Keratinocyte (primary cell): Measurements from ENCODE around the gene APCDD1. TPM values are rescaled to one million over a fixed set of nuclear protein-coding genes. Genes with fewer than 3 reads are reported as not detected.
"Not testable (repeated sequence)": the region's sequence is repeated elsewhere in the genome, so short reads cannot be mapped to it uniquely, and the experiment has no call there.

Source experiments
- DNase-seq: peaks from one replicate; pipeline ENCODE4 v3.0.0-alpha.2; 2011; ENCODE audit warnings: low read depth, missing footprints, low spot score
- FAIRE-seq: peaks from 2 replicates; lab custom pipeline; 2011; peaks lifted over from hg19 to GRCh38; lab: Jason Lieb, UNC
- H2AFZ ChIP-seq: 2 replicates; pipeline ENCODE4 v1.6.0; 2012; ENCODE audit warnings: low read length, control low read depth, inconsistent platforms; ENCODE audit not compliant: control insufficient read depth
- H3K27ac ChIP-seq: 2 replicates; pipeline ENCODE4 v1.5.1; 2011; ENCODE audit warnings: low read length; ENCODE audit not compliant: control insufficient read depth, insufficient read depth
- H3K27me3 ChIP-seq: 3 replicates; pipeline ENCODE4 v1.6.0; 2011; ENCODE audit warnings: low read length; ENCODE audit not compliant: control insufficient read depth, insufficient read depth; ENCODE audit errors: extremely low read depth
- H3K36me3 ChIP-seq, 2 experiments: 2 replicates in 1 of 2; 3 replicates in 1 of 2; pipeline ENCODE4 v1.5.1; 2011; ENCODE audit warnings: low read length in 2 of 2, mild to moderate bottlenecking in 1 of 2; ENCODE audit not compliant: control insufficient read depth in 2 of 2, insufficient read depth in 2 of 2; ENCODE audit errors: extremely low read depth in 1 of 2
- H3K4me1 ChIP-seq: 3 replicates; pipeline ENCODE4 v1.5.1; 2011; ENCODE audit warnings: low read length; ENCODE audit not compliant: control insufficient read depth, insufficient read depth; ENCODE audit errors: extremely low read depth
- H3K4me2 ChIP-seq: 3 replicates; pipeline ENCODE4 v1.6.0; 2011; ENCODE audit warnings: low read depth, low read length; ENCODE audit not compliant: control insufficient read depth, insufficient read depth; ENCODE audit errors: extremely low read depth
- H3K4me3 ChIP-seq, 3 experiments: fragments of 200-600 bp in 1 of 3; sonication (generic) in 1 of 3; 2 replicates in 2 of 3; 3 replicates in 1 of 3; pipeline ENCODE4 v1.5.1; 2011 to 2016; ENCODE audit warnings: low read length in 3 of 3, mild to moderate bottlenecking in 3 of 3, control low read depth in 2 of 3, inconsistent platforms in 1 of 3, low read depth in 1 of 3, mixed read lengths in 1 of 3, mixed run types in 1 of 3, moderate library complexity in 1 of 3; ENCODE audit not compliant: control insufficient read depth in 2 of 3, insufficient read depth in 2 of 3; ENCODE audit errors: extremely low read depth in 1 of 3
- H3K79me2 ChIP-seq: 2 replicates; pipeline ENCODE4 v1.6.0; 2012; ENCODE audit warnings: low read length; ENCODE audit not compliant: control insufficient read depth, insufficient read depth
- H3K9ac ChIP-seq: 3 replicates; pipeline ENCODE4 v1.6.0; 2011; ENCODE audit warnings: low read length; ENCODE audit not compliant: control insufficient read depth, insufficient read depth; ENCODE audit errors: extremely low read depth
- H3K9me1 ChIP-seq: 3 replicates; pipeline ENCODE4 v1.6.0; 2011; ENCODE audit warnings: low read length; ENCODE audit not compliant: control insufficient read depth, insufficient read depth; ENCODE audit errors: extremely low read depth
- H3K9me3 ChIP-seq: 2 replicates; pipeline ENCODE4 v1.5.1; 2012; ENCODE audit warnings: low read depth, low read length; ENCODE audit not compliant: control insufficient read depth
- H4K20me1 ChIP-seq: 3 replicates; pipeline ENCODE4 v1.6.0; 2011; ENCODE audit warnings: low read length; ENCODE audit not compliant: control insufficient read depth, insufficient read depth; ENCODE audit errors: extremely low read depth
- EZH2 ChIP-seq: IDR thresholded peaks from one replicate; pipeline ENCODE4 v1.6.1; 2012; ENCODE audit warnings: inconsistent platforms, mild to moderate bottlenecking, low read length, moderate library complexity
- dilution Hi-C: fragments of 300-500 bp; cut with MboI; formaldehyde crosslinking; loops from one replicate; pipeline ENCODE4 v1.7.0; 2020; ENCODE audit warnings: low sequenced_read_pairs; ENCODE audit not compliant: extremely low pct_ligation_motif_present
- polyA plus RNA-seq, 5 experiments: library from polyadenylated mRNA; depleted of rRNA in 3 of 5; stranded (reverse) in 3 of 5; stranded (forward) in 1 of 5; unstranded in 1 of 5; fragments of >200 nt; gene quantifications; 1 replicate in 1 of 5; 2 replicates in 3 of 5; 3 replicates in 1 of 5; pipeline versions ENCODE4 v1.2.1 to v1.2.3, GENCODE V29; 2011 to 2012; ENCODE audit warnings: missing spikeins in 2 of 5, low read depth in 1 of 5, low replicate concordance in 1 of 5
- TF ChIP-seq, protein P1 (sequence below), 3 experiments: IDR thresholded peaks in 1 of 3; conservative IDR thresholded peaks in 1 of 3; optimal IDR thresholded peaks in 1 of 3; 2 replicates in 2 of 3; 3 replicates in 1 of 3; pipeline versions ENCODE3 to v1.5.1; 2011; ENCODE audit warnings: low read length in 3 of 3, mild to moderate bottlenecking in 3 of 3, moderate library complexity in 2 of 3, control low read depth in 1 of 3, inconsistent platforms in 1 of 3; ENCODE audit not compliant: insufficient read depth in 2 of 3; ENCODE audit errors: extremely low read depth in 1 of 3

The APCDD1 gene
- polyA plus RNA-seq, 1 donor (not counting 4 experiments of a cell fraction or from before 2014, with no cell fraction given), result 8.5 TPM

DNA sequence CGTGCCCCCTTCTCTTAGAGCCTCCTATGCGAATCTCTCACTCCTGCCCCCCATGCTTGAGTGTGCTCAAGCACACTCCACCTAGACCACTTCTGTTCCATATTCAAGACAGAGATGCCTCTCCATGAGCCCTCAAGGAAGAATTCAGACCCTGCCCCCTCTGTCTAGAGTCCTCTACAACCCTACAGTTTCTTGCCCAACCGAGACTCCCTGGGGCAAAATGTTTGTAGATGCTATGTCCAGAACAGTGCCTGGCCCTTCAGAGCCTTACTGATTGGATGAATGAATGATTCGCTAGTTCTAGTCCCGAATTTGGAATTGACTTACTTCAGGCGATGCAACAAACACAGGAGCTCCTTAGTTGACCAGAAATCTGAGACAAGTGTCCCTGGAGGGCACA is 8.7 kb downstream of the APCDD1 start:
- Histone ChIP-seq H3K36me3 (no peaks in the 10 kb centered on the region), H3K9me1 (no peaks in the 10 kb centered on the region), H3K4me3 (no peak overlapping the region), H3K4me1 (peaks cover 8% of the 10 kb centered on the region), H4K20me1 (no peaks in the 10 kb centered on the region), H3K4me2 (no peak overlapping the region), H3K9ac (no peak overlapping the region), H2AFZ (no peak overlapping the region), H3K9me3 (no peaks in the 10 kb centered on the region), H3K79me2 (no peaks in the 10 kb centered on the region), H3K27ac (no peak overlapping the region), H3K27me3 (no peaks in the 10 kb centered on the region)
- FAIRE-seq, result no peak
- DNase-seq, result no peak
- TF ChIP-seq, protein P1, sequence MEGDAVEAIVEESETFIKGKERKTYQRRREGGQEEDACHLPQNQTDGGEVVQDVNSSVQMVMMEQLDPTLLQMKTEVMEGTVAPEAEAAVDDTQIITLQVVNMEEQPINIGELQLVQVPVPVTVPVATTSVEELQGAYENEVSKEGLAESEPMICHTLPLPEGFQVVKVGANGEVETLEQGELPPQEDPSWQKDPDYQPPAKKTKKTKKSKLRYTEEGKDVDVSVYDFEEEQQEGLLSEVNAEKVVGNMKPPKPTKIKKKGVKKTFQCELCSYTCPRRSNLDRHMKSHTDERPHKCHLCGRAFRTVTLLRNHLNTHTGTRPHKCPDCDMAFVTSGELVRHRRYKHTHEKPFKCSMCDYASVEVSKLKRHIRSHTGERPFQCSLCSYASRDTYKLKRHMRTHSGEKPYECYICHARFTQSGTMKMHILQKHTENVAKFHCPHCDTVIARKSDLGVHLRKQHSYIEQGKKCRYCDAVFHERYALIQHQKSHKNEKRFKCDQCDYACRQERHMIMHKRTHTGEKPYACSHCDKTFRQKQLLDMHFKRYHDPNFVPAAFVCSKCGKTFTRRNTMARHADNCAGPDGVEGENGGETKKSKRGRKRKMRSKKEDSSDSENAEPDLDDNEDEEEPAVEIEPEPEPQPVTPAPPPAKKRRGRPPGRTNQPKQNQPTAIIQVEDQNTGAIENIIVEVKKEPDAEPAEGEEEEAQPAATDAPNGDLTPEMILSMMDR (optimal IDR thresholded peaks at IDR 0.05 in 1 of 3, IDR thresholded peaks at IDR 0.05 in 1 of 3, conservative IDR thresholded peaks at IDR 0.05 in 1 of 3; ENCODE audit: extremely low read depth in 1 of 3, insufficient read depth in 2 of 3, low read length in 3 of 3), result no peak
- no peak for TF ChIP-seq EZH2
- dilution Hi-C loops, result no loop called here

DNA sequence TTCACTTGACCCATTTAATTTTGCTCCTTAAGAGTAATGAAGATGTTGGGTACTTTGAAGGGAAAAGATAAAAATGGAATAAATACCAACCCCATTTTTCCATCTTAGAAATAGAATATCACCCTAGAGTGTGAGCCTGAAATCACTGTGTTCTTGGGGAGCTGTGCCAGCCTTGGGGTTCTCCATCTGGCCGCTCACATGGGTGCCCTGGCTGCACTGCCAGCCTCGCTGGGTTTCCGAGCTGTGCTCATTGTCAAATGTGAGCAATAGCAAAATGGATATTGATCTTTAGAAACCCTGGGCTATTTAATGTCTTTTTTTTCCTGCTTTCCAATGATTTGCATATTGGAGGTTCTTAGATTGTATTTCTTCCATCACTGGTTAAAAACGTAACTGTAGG is 9.3 kb downstream of the APCDD1 start:
- Histone ChIP-seq H3K4me1 (peaks cover 2% of the 10 kb centered on the region), H3K36me3 (no peaks in the 10 kb centered on the region), H3K4me2 (no peak overlapping the region), H3K27me3 (no peaks in the 10 kb centered on the region), H2AFZ (no peak overlapping the region), H3K9me1 (no peaks in the 10 kb centered on the region), H3K4me3 (no peak overlapping the region), H3K9me3 (no peaks in the 10 kb centered on the region), H3K9ac (no peak overlapping the region), H3K79me2 (no peaks in the 10 kb centered on the region), H4K20me1 (no peaks in the 10 kb centered on the region), H3K27ac (no peak overlapping the region)
- DNase-seq (no peak), FAIRE-seq (no peak)
- no peak for TF ChIP-seq EZH2
- TF ChIP-seq, protein P1 (optimal IDR thresholded peaks at IDR 0.05 in 1 of 3, IDR thresholded peaks at IDR 0.05 in 1 of 3, conservative IDR thresholded peaks at IDR 0.05 in 1 of 3; ENCODE audit: extremely low read depth in 1 of 3, insufficient read depth in 2 of 3, low read length in 3 of 3), result no peak
- dilution Hi-C loops, result no loop called here

DNA sequence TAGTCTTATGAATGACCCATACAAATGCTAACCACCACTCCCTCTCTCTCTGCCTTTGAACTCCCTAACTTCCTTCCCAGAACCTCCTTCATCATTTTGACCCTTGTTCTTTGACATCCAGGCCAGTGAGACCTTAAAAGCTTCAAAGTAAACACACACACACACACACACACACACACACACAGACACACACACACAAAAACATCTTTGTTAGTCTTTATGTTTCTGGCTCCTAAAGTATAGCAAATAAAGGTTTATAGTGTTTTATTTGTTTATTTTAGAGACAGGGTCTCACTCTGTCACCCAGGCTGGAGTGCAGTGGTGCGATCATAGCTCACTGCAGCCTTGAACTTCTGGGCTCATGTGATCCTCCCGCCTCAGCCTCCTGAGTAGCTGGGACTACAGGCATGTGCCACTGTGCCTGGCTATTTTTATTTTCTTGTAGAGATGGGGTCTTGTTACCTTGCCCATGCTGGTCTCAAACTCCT is 9.8 kb downstream of the APCDD1 start:
- H3K27ac ChIP-seq, dilution Hi-C loops, H3K9me1 ChIP-seq, H3K4me2 ChIP-seq, H3K79me2 ChIP-seq, H4K20me1 ChIP-seq, H3K9ac ChIP-seq, DNase-seq, H3K27me3 ChIP-seq, H3K4me1 ChIP-seq, H2AFZ ChIP-seq, H3K36me3 ChIP-seq, FAIRE-seq, H3K4me3 ChIP-seq, H3K9me3 ChIP-seq: not testable (repeated sequence)
